Retina (tissue), 1 donor: Measurements from ENCODE around the gene FOXJ2.
A peak's percentile ranks its signal among the peaks of the same experiment; 100 is the strongest.
"Not testable (repeated sequence)": the region's sequence is repeated elsewhere in the genome, so short reads cannot be mapped to it uniquely, and the experiment has no call there.

Source experiments
- DNase-seq: peaks from one replicate; pipeline ENCODE4 v3.0.0-alpha.2; 2016

FOXJ2 gene

DNA sequence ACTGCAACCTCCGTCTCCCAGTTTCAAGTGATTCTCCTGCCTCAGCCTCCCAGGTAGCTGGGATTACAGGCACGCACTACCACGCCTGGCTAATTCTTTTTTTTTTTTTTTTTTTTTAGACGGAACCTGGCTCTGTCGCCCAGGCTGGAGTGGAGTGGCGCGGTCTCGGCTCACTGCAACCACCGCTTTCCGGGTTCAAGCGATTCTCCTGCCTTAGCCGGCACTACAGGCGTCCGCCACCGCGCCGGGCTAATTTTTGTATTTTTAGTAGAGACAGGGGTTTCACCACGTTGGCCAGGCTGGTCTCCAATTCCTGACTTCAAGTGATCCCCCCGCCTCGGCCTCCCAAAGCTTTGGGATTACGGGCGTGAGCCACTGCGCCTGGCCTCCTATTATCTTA is 1.5 kb upstream of the FOXJ2 start:
- DNase-seq = not testable (repeated sequence)

DNA sequence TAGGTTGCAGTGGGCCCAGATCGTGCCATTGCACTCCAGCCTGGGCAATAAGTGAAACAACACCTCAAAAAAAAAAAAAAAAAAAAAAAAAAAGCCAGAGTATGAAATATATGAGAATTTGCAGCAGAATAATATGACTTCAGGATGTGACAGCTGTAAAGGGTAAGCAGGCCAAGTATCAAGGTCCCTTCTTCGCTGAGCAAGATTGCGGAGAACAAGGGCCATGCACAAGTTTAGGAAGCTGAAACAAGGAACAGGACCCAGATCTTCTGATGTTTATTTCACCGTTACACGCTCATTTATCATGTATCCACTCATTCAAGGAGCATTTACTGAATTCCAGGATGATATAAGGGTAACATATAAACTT is 659 bp upstream of the FOXJ2 start:
- DNase-seq = no peak

DNA sequence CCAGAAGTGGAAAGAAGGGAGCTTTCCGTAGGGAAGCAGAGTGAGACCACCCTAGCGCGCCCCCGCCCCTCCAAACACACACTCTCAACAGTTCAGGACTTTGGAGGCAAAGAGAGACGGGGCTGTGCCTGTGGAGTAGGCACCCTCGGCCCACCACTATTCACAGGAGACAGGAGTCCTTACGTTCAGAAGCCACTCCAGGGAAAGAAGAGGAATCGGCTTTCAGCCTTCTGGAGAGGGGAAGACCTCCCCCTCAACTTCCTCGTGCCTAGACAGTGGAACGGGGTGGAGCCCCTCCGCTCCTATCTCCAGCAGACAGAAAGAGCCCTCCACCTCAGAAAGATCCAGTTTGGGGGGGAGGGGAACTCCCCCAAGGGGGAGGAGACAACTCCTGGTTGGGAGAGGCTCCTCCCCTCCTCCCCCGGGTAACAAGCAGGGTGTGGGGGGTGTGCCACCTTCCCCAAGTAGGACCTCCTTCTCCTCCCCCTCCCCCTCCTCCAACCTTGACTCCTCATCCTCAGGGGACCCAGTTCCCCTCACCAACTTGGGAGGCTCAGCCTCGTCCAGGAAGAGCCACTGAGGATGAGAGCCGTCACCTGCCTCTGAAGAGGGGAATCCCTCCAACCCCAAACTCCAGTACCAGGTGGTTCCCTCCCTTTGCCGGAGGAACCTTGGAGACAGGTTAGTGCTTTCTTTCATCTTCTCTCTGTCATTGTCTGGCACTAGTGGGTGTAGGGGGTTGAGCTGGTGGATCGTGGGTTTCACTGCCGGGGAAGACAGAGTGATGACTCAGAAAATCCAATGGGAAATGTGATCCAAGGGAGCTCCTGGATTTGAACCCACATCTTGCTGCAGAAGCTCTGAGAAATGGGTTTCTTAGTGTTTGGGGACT is 883 bp downstream of the FOXJ2 start:
- no peak for DNase-seq

DNA sequence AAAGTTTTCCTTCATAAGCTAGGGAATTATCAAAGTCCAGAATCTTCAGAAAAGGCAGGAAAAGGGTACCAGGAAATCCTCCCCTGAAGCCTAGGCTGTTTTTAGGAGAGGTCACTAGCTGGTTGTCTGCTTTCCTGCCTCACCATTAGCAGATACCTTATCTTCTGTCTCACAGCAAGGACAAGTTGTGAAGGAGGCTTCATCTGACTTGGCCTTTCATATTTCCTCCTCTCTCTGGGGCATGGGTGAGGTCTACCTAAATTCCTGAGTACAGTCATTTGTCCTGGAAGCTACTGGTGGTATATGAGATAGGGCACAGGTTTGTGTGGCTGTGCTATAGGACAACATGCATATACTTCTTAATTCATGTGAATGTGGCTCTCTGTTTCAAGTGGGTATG is 2.3 kb downstream of the FOXJ2 start:
- no peak for DNase-seq

DNA sequence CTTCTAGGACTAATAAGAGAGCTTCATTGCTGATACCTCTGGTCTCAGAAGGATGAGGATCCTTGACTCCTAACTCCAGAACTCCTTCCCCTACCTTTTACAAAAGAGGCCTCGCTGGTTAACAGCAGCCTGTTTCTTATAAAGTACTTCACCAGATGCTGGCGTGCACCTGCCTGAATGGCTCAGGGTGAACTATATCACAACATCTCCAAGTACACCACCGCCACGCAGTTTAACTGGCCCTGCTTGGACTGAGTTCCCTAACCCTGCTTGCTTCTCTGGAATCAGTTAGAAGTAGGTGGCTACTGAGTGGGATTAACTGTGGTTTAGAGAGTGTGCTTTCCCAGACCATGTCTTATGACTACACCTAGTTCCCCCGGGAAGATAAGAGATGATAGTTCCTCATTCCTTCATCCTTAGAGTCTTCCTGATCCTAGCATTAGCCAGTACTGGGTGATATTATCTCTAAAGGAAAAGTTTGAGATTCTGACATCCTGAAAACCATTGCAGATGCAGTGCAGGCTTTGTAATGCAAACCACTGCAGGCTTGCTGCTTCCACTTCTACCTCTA is 3.0 kb downstream of the FOXJ2 start:
- no peak for DNase-seq

DNA sequence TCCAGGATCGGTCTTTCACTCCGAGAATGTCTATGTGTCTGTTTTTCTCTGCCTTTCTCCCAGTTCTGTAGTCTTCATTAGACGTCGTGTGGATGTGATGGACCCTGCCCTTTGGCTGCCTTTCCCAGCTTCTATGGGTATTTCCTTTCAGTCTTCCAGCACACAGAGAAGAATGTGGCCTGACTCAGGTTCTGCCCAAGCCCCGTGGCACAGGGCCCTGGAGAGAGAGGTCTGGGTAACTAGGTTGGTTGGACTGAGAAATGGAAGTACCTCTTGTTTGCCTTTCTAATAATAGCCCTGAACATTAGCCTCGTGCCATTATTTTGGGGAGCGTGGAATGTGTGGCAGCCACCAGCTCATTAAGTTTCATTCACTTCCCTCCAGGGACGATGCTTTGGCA is 3.8 kb downstream of the FOXJ2 start:
- DNase-seq = no peak

DNA sequence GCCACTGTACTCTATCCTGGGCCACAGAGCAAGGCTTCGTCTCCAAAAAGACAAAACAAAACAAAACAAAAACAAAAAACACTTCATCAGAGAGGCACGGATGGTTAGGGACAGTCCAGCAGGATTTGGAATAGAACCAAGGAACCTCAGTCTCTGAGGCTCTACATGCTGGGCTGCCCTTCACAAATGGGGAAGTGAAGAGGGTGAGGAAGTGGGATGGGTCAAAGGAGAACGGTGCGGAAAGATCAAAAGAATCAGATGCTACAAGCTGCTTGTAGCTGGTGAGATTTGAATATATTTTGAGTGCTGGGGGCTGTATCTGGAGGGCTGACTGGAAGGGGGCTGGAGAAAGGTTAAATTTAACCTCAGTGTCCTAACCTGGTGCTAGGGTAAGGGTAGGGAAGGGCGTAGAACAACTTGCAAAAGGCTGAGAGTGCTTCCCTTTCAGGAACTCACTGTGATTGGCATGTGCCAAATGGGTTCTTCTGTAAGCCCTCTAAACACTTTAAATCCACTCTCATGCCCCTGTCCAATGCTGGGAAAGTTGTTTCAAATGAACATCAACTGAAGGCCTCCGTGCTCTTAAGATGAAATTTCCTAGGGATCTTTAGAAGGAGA is 4.6 kb downstream of the FOXJ2 start:
- no peak for DNase-seq

DNA sequence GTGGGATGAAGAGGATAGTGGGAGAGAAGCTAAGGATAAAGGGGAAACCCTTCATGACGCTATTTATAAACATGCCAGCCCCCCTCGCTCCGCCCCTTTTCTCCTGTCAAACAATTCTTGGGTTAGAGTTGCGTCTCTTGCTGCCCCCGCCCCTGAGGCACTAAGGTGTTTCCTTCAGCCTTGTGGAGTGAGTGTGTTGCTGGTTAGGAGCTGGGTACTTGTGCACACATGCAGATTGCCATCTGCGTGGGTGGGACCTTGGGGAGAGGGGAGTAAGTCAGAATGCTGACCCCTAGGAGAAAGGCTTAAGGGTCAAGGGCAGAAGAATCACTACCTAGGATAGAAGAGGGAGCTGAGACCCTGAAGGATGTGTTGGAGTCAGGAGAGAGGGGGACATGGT is 5.4 kb downstream of the FOXJ2 start:
- no peak for DNase-seq

DNA sequence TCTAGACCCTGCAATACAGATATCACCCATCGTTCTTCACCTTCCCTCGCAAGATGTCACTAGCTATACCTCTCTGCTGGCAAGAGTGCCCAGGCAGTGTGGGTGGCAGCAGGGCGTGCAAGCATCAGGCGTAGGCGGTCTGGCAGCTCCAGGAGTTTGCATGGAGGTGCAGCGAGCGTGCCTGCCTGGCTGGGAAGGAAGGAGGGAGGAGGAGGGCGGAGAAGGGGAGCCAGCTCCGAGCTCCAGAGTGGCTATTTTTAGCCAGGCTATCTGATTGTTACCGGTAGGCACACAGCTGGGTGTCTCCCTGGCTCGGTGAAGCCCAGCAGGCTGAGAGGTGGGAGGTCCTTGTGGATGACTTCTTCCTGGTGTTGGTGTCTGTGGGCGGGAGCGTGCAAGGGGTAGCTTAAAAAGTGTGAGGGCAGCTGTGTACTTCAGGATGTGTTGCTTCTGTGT is 6.2 kb downstream of the FOXJ2 start:
- DNase-seq = peak; percentile 66

DNA sequence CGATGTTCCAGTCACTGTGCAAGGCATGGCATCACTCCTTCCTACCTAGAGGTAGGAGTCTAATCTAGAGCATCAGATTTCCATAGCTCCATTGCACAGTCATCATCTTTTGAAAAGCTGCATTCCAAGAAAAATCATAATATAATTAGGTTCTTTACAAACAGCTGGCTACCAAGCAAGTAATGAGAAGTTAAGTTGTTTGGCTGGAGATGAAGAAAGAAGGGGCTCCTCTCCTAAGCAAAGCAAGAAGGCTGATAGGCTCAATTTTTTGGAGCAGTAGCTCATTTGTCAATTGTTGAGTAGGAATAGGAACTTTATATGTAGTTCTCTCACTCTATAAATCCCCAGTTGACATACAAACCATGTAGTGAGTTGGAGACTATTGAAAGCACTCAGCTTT is 8.3 kb downstream of the FOXJ2 start:
- DNase-seq = no peak

DNA sequence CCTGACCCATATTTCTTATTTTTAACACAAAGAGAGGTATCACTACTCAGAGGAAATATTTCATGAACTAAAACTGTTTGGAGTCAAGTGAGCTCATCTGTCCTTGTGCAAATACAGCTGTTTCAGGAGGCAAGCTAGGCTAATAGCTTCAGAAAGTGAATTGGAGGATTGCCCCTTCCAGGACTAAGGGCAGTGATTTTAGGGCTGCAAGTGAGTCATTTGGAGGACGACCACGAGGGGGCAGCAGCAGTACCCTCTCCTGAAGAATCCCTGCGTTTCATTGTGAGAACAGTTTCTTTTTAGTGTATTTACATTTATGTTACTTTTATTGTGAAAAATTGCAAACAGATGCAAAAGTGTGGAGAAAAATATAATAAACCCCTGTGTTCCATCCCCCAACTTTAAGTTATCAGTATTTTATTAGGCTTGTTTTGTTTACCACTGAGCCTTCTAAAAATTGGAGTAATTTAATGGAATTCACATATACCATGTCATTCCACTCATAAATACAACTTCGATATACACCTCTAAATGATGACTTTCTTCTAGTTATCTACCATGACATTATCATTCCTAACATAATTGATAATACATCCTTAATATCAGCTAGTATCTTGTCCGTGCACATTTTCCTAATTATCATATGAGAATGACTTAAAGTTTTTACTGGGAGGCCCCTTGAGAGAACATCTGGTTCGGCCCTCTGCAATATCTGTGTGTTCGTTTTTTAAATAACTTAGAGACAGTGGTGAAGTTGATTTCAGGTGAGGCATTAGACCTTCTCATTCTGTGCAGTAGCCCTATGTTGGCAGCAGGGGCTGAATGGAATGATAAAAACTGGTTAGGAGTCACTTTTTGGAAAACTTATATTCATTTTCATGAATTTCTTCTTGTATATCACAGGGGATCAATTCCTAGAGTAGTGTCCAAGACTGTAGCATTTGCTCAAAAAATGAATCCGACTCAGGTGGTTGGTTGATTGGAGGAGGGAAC is 13.7 kb downstream of the FOXJ2 start:
- DNase-seq = peak; percentile 69

DNA sequence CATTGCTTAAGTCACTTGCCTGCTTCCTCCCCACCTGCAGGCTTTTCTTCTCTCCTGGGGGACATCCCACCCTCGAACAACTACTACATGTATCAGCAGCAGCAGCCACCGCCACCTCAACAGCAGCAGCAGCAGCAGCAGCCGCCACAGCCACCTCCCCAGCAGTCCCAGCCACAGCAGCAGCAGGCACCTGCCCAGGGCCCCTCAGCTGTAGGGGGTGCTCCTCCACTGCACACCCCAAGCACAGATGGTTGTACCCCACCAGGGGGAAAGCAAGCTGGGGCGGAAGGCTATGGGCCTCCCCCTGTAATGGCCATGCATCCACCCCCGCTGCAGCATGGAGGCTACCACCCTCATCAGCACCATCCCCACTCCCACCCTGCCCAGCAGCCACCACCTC is 15.3 kb downstream of the FOXJ2 start:
- no peak for DNase-seq

DNA sequence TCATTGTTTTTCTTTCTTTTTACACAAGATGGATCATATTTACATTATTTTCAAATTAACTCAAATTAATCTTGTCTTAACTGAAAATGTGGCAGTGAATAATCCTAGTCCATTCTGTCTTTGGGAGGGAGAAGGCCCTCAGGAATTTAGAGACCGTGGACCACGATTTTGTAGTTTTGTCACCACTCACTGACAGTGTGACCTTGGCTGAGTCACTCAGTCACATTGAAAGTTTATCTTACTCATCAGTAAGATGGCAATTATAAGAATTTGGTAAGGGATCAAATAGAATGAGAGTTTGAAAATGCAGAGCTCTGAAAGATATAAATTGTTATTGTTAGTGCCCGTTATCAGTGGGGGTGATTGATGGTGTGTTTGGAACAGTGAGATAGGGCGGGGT is 16.4 kb downstream of the FOXJ2 start:
- DNase-seq = no peak

DNA sequence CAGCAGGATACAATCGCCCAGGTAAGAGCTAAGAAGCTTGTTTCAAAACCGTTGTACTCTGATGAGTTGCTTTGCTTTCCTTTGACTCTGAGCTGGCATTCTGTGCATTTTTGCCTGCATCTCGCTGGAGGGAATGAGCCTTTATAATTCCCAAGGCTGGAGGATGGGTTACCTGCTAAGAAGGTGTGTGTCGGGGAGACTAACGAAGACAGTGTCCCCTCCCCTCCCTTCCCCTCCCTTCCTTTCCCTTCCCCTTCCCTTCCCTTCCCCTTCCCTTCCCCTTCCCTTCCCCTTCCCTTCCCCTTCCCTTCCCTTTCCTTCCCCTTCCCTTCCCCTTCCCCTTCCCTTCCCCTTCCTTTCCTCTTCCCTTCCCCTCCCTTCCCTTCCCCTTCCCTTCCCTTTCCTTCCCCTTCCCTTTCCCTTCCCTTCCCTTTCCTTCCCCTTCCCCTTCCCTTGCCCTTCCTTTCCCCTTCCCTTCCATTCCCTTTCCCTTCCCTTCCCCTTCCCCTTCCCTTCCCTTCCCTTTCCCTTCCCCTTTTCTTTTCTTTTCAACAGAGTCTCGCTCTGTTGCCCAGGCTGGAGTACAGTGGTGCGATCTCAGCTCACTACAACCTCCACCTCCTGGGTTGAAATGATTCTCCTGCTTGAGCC is 18.2 kb downstream of the FOXJ2 start:
- DNase-seq = no peak

DNA sequence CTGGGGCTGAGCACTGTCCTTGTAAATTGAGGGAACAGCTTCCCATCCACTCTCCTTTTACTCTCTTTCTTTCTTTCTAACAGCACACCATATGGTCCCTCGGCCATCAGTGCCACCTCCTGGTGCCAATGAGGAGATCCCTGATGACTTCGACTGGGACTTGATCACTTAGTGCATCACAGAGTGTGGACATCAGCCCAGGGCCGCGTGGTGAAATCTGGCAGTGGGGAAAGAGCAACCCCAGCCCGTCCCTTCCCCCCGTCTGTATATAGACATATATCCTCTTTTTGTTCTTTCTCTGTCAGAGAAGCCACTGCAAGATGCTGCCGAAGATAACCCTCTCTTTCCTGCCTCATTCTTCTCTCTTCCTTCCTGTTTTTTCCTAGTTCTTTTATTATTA is 20.2 kb downstream of the FOXJ2 start:
- no peak for DNase-seq

DNA sequence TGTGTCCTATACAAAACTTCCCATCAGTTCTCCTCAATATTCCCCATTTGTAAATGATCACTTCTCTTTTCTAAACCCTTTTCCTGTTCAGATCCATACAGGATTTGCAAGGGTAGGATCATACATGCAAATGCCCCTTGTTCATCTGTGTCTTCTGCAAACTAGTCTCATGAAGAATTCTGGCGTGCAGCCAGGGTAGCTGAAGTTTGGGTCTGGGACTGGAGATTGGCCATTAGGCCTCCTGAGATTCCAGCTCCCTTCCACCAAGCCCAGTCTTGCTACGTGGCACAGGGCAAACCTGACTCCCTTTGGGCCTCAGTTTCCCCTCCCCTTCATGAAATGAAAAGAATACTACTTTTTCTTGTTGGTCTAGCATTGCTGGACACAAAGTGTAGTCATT is 22.3 kb downstream of the FOXJ2 start:
- DNase-seq = no peak

DNA sequence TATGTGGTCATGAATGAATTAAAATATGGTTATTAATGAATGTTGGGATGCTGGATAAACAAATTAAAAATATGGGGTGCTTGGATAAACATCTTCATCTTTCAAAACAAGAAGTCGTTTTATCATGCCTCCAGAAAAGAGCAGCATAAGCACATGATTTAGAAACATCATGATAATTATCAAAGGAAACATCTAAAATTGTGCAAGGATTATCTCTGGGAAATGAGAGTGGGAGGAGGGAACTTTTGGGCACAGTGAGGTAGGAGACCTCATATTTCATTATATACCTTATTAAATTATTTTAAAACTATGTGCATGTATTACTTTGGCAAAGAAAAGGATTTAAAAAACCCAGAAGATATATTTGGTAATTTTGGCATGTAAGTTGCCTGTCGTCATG is 24.8 kb downstream of the FOXJ2 start:
- no peak for DNase-seq

DNA sequence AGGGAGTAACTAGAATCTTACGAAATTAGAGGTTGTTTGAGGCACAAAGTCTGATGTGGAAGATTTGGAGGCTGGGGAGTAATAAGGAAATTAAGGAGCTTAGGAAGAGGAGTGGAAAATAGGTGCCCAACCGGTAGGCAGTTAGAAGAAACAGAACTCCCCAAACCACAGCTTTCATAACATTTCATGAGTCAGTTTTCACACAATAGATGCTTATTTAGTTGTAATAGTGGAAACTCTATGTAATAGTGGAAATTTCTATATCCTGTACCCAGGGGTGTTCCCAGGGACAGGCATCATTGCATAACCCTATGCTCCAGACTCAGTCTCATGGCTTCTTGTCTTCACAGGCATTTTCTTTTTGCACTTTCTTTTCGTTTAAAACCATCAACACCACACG is 25.3 kb downstream of the FOXJ2 start:
- DNase-seq = no peak

DNA sequence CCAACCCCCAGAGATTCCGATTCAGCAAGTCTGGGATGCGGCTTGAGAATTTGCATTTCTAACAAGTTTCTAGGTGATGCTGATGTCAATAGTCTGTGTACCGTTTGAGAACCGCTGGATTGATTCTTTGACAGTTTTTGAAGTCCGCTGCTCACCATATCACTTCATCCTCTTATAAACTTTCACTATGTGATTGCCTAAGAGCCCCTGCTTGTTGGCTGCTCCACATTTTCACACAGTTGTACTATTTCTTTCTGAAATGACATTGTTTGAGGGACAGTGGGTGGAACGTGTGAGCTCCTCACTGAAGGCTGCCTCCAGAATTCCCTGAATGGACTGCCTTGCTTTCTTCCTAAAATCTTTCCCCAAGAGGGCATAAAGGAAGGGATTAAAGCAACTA is 26.0 kb downstream of the FOXJ2 start:
- DNase-seq = no peak

DNA sequence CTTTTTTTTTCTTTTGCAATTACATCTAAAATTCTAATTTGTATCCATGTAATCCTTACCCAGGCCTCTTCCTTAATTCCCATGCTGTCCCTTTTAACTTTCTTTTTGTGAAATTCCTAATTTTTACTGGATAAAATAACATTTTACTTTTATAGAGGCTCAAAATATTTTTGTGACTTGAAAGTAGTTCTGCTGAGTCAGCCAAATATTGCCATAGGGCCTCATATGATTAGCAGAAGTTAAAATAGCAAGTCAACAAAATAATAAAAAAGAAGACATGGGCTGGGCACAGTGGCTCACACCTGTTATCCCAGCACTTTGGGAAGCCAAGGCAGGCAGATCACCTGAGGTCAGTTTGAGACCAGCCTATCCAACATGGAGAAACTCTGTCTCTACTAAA is 31.6 kb downstream of the FOXJ2 start:
- DNase-seq = no peak

DNA sequence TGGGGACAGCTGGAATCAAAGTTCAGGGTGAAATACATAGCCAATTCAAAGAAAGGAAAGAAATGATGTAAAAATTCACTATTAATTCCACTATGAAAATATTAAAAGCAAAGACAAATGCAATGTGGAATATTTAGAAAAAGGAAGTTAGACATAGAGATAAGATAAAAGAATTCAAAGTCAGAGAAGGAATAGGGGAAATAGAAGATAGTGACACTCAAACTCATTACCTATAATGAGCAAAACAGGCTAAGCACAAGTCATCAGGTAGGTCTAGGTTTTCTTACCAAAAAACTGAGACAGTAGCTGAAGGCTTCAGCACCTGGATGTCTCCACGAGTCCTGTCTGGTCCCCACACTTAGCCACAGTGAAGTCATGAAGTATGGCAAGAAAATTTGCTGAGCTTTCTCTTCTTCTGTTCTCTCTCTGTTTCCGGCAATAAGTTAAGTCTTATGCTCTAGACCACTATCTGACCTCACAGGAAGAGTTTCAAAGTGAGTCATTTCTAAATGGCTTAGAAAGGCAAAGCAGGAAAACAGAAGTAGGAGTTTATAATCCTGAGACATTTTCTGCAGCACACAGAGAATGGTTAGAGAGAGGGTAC is 33.6 kb downstream of the FOXJ2 start, which contains the start of gene C3AR1:
C3AR1 (minus strand) TSS at position 369 of the 604 bp plus-strand sequence. CDS start 6,174 bp downstream, outside the sequence.
- DNase-seq = no peak

DNA sequence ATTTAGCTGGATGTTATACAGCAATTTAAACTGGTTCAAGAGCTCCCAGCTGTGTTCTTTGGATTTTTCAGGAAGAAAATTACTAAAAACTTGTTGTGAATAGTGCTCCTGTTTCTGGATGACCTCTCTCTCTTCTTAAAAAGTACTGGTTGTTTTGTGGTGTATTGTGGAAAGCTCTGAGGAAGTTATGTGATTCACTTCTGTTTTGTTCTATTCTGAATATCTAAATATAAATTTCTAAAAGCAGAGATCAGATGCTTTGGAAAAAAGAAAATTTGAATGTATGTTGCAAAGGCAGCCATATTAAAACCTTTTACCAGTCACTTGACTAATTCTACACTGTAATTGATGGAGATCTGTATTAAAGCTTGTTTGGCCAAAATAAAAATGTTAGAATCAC is 37.1 kb downstream of the FOXJ2 start:
- no peak for DNase-seq
